Upper lobe of right lung (tissue), 1 donor: ENCODE data around the gene NRXN3. TPM values are rescaled to one million over a fixed set of nuclear protein-coding genes. Genes with fewer than 3 reads are reported as not detected.

Experiments
- ATAC-seq: fragments of 200-7000 bp; cut with Tn5 transposase; one replicate; pipeline ENCODE4 v1.9.1; 2020; ENCODE audit warnings: mild to moderate bottlenecking, moderate library complexity
- DNase-seq: peaks from one replicate; pipeline ENCODE4 v3.0.0-alpha.2; 2020
- H3K27ac ChIP-seq: fragments of 200-600 bp; one replicate; pipeline ENCODE4 v1.8.0; 2022
- H3K27me3 ChIP-seq: fragments of 200-600 bp; one replicate; pipeline ENCODE4 v1.8.0; 2022; ENCODE audit warnings: mild to moderate bottlenecking
- H3K36me3 ChIP-seq: fragments of 200-600 bp; one replicate; pipeline ENCODE4 v1.8.0; 2022
- H3K4me1 ChIP-seq: fragments of 200-600 bp; one replicate; pipeline ENCODE4 v1.8.0; 2022
- H3K4me3 ChIP-seq: fragments of 200-600 bp; one replicate; pipeline ENCODE4 v1.8.0; 2022; ENCODE audit warnings: mild to moderate bottlenecking
- H3K9me3 ChIP-seq: fragments of 200-600 bp; one replicate; pipeline ENCODE4 v1.8.0; 2022
- CTCF ChIP-seq: fragments of 200-600 bp; IDR thresholded peaks from one replicate; pipeline ENCODE4 v1.8.0; 2022; ENCODE audit warnings: antibody characterized with exemption
- intact Hi-C: fragments of 100-400 bp; cut with DNase I; formaldehyde crosslinking; loops from one replicate; pipeline ENCODE4 v1.11.0; 2022
- total RNA-seq: library from RNA; stranded (reverse); fragmentation: NEBNext Ultra II Directional; extraction: Animal tissue kit (Norgen Biotek cat#: 25700); gene quantifications from one replicate; pipeline ENCODE4 v1.2.1, GENCODE V29; 2021
- donor health status: DM: no; HTN: yes; CAD: no; lungs with severe emphysema.

Gene NRXN3
- total RNA-seq, 1 donor from 2014 or later: 10.0 TPM

DNA sequence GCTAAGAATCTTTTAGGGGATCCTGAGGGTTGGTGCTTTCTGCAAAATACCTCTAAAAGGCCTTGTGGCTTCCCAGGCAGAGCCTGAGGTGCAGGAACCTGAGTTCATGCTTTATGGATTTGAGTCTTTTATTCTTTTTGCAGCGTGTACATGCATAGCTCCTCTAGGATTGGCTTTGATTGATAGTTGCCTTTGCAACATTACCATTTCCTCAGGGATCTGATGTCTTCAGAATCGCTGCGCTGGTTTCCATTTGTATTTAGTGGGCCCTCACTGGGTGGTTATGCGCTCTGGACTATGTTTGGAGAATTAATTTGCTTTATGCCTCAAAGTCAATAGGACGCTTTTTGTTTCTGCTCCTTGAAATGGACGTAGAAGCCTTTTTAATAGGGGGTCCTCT is 16.1 kb downstream of the NRXN3 start:
- TF ChIP-seq CTCF: no peak
- no peak overlapping the region for H3K27ac ChIP-seq
- intact Hi-C loops: no loop called here
- ATAC-seq (no peak), DNase-seq (no peak)
- no peaks in the 10 kb centered on the region for H3K36me3 ChIP-seq
- no peaks in the 10 kb centered on the region for H3K4me1 ChIP-seq
- H3K4me3 ChIP-seq: no peak overlapping the region
- H3K27me3 ChIP-seq: no peaks in the 10 kb centered on the region
- no peaks in the 10 kb centered on the region for H3K9me3 ChIP-seq

GRCh38 chr14:78188882-78189281 is 18.7 kb downstream of the NRXN3 start:
- no peaks in the 10 kb centered on the region for H3K9me3 ChIP-seq
- DNase-seq: no peak
- TF ChIP-seq CTCF: no peak

GRCh38 chr14:78195431-78195830 is 25.3 kb downstream of the NRXN3 start:
- no peak for DNase-seq
- H3K9me3 ChIP-seq: no peaks in the 10 kb centered on the region
- H3K36me3 ChIP-seq: no peaks in the 10 kb centered on the region
- intact Hi-C loops: no loop called here
- H3K27me3 ChIP-seq: no peaks in the 10 kb centered on the region
- H3K27ac ChIP-seq: no peak overlapping the region
- TF ChIP-seq CTCF: no peak
- no peak for ATAC-seq
- no peak overlapping the region for H3K4me3 ChIP-seq
- no peaks in the 10 kb centered on the region for H3K4me1 ChIP-seq

More at GRCh38 chr14:78188882-78189281, 18.7 kb downstream of the NRXN3 start:
- H3K4me1 ChIP-seq: no peaks in the 10 kb centered on the region
- H3K36me3 ChIP-seq: no peaks in the 10 kb centered on the region
- H3K4me3 ChIP-seq: no peak overlapping the region
- intact Hi-C loops: no loop called here
- H3K27ac ChIP-seq: no peak overlapping the region
- ATAC-seq: no peak
- no peaks in the 10 kb centered on the region for H3K27me3 ChIP-seq

DNA sequence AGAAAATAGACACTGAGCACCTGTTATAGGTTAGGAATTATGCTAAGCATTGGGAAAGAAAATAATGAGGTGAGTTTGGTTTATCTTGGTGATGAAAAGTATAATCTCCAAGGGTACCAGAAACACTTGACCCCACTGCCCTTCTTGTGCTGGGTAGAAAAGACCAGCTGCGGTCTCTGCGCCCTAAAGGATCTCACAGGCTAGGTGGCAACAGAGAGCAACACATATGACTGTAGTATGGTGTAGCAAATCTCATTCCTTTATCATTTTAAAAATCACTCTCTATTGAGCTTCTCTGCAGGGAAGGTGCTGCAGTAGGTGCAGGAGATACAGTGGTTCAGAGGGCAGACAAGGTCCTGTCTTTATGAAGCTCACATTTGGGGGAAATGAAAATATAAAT is 26.1 kb downstream of the NRXN3 start:
- ATAC-seq (no peak), DNase-seq (no peak)
- no peaks in the 10 kb centered on the region for H3K27me3 ChIP-seq
- no peaks in the 10 kb centered on the region for H3K4me1 ChIP-seq
- no peaks in the 10 kb centered on the region for H3K9me3 ChIP-seq
- no peak for TF ChIP-seq CTCF
- H3K4me3 ChIP-seq: no peak overlapping the region
- intact Hi-C loops: no loop called here
- H3K36me3 ChIP-seq: no peaks in the 10 kb centered on the region
- no peak overlapping the region for H3K27ac ChIP-seq

- no peaks in the 10 kb centered on the region for H3K4me1 ChIP-seq
- H3K36me3 ChIP-seq: no peaks in the 10 kb centered on the region
- ATAC-seq (no peak), DNase-seq (no peak)
- H3K27me3 ChIP-seq: no peaks in the 10 kb centered on the region
- intact Hi-C loops: no loop called here
- H3K27ac ChIP-seq: no peak overlapping the region
- H3K4me3 ChIP-seq: no peak overlapping the region
- no peak for TF ChIP-seq CTCF
- H3K9me3 ChIP-seq: no peaks in the 10 kb centered on the region
These were observed 26.9 kb downstream of the NRXN3 start for GRCh38 chr14:78197051-78197450.

DNA sequence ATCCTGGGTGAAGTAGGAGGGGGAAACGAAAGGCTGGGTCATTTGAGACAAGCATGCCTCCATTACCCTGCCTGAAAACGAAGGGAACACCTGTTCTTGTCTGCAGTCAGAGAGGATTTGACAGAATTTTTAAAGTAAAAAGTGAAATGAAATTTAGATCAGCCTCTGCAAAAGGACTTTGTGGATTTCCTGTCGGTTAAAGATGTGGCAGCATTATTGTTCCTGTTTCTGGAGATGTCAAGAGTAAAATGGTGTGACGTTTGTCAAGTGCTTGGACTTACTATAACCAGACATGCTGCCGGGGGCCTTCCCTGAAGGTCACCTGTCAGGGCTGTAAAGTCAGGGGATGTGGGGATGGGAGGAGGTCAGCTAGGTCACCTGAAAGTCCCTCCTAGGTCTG is 32.0 kb downstream of the NRXN3 start:
- intact Hi-C loops: no loop called here
- Histone ChIP-seq H3K36me3 (no peaks in the 10 kb centered on the region), H3K27me3 (no peaks in the 10 kb centered on the region), H3K4me1 (no peaks in the 10 kb centered on the region), H3K9me3 (no peaks in the 10 kb centered on the region), H3K27ac (no peak overlapping the region), H3K4me3 (no peak overlapping the region)
- ATAC-seq (no peak), DNase-seq (no peak)
- TF ChIP-seq CTCF: no peak
